Astrocyte (in vitro differentiated cells and primary cell): Measurements from ENCODE around the gene ZHX3. TPM values are rescaled to one million over a fixed set of nuclear protein-coding genes. Genes with fewer than 3 reads are reported as not detected.

Source experiments
- DNase-seq: peaks from one replicate; pipeline ENCODE4 v3.0.0-alpha.2; 2010; ENCODE audit warnings: low read depth
- FAIRE-seq: peaks from 2 replicates; lab custom pipeline; 2011; peaks lifted over from hg19 to GRCh38; lab: Jason Lieb, UNC
- H2AFZ ChIP-seq: 2 replicates; pipeline ENCODE4 v1.6.0; 2012; ENCODE audit warnings: low read depth, low read length, inconsistent platforms
- H3K27ac ChIP-seq: 2 replicates; pipeline ENCODE4 v1.5.1; 2011; ENCODE audit warnings: low read depth, low read length, inconsistent platforms
- H3K27me3 ChIP-seq: 2 replicates; pipeline ENCODE4 v1.6.0; 2011; ENCODE audit warnings: low read length, inconsistent platforms; ENCODE audit not compliant: insufficient read depth
- H3K36me3 ChIP-seq: 2 replicates; pipeline ENCODE4 v1.5.1; 2011; ENCODE audit warnings: low read length, inconsistent platforms; ENCODE audit not compliant: insufficient read depth
- H3K4me1 ChIP-seq: 2 replicates; pipeline ENCODE4 v1.5.1; 2011; ENCODE audit warnings: low read length, inconsistent platforms; ENCODE audit not compliant: insufficient read depth
- H3K4me2 ChIP-seq: 2 replicates; pipeline ENCODE4 v1.6.0; 2012; ENCODE audit warnings: low read length, inconsistent platforms
- H3K4me3 ChIP-seq: 2 replicates; pipeline ENCODE4 v1.5.1; 2011; ENCODE audit warnings: low read depth, mild to moderate bottlenecking, low read length, inconsistent platforms; ENCODE audit not compliant: insufficient read depth
- H3K79me2 ChIP-seq: 2 replicates; pipeline ENCODE4 v1.6.0; 2012; ENCODE audit warnings: mild to moderate bottlenecking, low read length, inconsistent platforms; ENCODE audit not compliant: insufficient read depth
- H3K9ac ChIP-seq: 2 replicates; pipeline ENCODE4 v1.6.0; 2012; ENCODE audit warnings: mild to moderate bottlenecking, low read length, inconsistent platforms
- H3K9me3 ChIP-seq: 2 replicates; pipeline ENCODE4 v1.5.1; 2012; ENCODE audit warnings: low read depth, mild to moderate bottlenecking, low read length, inconsistent platforms; ENCODE audit not compliant: insufficient read depth
- H4K20me1 ChIP-seq: 2 replicates; pipeline ENCODE4 v1.6.0; 2012; ENCODE audit warnings: low read length, inconsistent platforms; ENCODE audit not compliant: insufficient read depth
- H3K27ac Mint-ChIP-seq: one replicate; pipeline ENCODE4 v1.8.0; 2021; ENCODE audit warnings: mild to moderate bottlenecking, mixed read lengths; ENCODE audit not compliant: unreplicated experiment
- H3K27me3 Mint-ChIP-seq: one replicate; pipeline ENCODE4 v1.8.0; 2021; ENCODE audit warnings: low read depth, mixed read lengths; ENCODE audit not compliant: unreplicated experiment
- H3K36me3 Mint-ChIP-seq: one replicate; pipeline ENCODE4 v1.8.0; 2021; ENCODE audit warnings: low read depth, mixed read lengths; ENCODE audit not compliant: unreplicated experiment
- H3K4me1 Mint-ChIP-seq: one replicate; pipeline ENCODE4 v1.8.0; 2021; ENCODE audit warnings: low read depth, mixed read lengths; ENCODE audit not compliant: unreplicated experiment
- H3K4me3 Mint-ChIP-seq: one replicate; pipeline ENCODE4 v1.8.0; 2021; ENCODE audit warnings: mild to moderate bottlenecking, moderate library complexity, mixed read lengths; ENCODE audit not compliant: unreplicated experiment
- H3K9me3 Mint-ChIP-seq: one replicate; pipeline ENCODE4 v1.8.0; 2021; ENCODE audit warnings: mild to moderate bottlenecking, mixed read lengths; ENCODE audit not compliant: unreplicated experiment
- EZH2 ChIP-seq: IDR thresholded peaks from 2 replicates; pipeline ENCODE4 v1.6.1; 2012; ENCODE audit warnings: mild to moderate bottlenecking, low read length, inconsistent platforms; ENCODE audit not compliant: insufficient read depth
- total RNA-seq: library from RNA; stranded (reverse); gene quantifications from 2 replicates; pipeline ENCODE4 v1.2.1, GENCODE V29; 2021
- TF ChIP-seq, protein P1 (sequence below): IDR thresholded peaks from 2 replicates; pipeline ENCODE4 v1.5.1; 2011; ENCODE audit warnings: low read depth, mild to moderate bottlenecking, inconsistent platforms, low read length, moderate library complexity; ENCODE audit not compliant: insufficient read depth

The ZHX3 gene
- total RNA-seq, 1 donor from 2014 or later: 41.6 TPM

DNA sequence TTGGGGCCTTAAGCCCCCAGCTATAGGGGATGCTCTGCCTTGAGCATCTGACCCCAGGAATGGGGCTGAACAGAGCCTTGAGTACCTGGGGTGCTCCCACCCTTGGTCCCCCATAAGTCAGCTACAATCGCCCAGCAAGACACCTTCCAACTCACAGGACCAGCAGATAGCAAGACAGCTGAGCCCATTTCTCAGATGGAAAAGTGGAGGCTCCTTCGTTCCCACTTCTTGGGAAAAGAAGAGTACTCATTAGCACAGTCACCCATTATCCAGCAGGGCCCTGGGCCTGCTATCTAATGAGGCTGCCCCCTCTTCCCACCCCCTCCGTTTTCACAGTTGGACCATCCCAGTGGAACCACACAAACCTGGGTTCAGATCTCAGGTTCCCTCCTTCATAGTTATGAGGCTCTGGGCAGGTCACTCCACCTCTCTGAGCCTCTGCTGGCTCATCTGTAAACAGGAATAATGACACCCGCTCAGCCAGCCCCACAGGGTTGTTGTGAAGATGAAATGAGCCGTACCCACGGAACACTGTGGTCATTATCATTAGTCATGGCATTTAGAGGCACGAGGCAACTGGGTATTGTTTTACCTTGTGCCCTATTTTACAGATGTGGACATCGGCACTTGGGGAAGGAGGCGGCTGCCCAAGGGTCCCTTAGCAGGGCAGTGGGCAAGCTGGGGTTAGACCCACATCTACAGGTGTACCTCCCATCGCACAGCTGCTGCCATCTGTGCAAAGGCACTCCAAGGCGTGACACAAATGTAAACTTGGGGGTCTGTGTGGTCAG lies 27.6 kb upstream of the ZHX3 start:
- Mint-ChIP-seq H3K27ac (no peak overlapping the region), H3K36me3 (peaks cover 13% of the 10 kb centered on the region), H3K27me3 (no peaks in the 10 kb centered on the region), H3K4me3 (no peak overlapping the region), H3K4me1 (peaks cover 5% of the 10 kb centered on the region), H3K9me3 (no peaks in the 10 kb centered on the region)
- Histone ChIP-seq H3K27me3 (no peaks in the 10 kb centered on the region), H3K79me2 (no peaks in the 10 kb centered on the region), H3K9me3 (no peaks in the 10 kb centered on the region), H3K4me3 (no peak overlapping the region), H4K20me1 (no peaks in the 10 kb centered on the region), H2AFZ (no peak overlapping the region), H3K27ac (no peak overlapping the region), H3K4me2 (no peak overlapping the region), H3K36me3 (no peaks in the 10 kb centered on the region), H3K9ac (no peak overlapping the region), H3K4me1 (peaks cover 3% of the 10 kb centered on the region)
- DNase-seq (no peak), FAIRE-seq (no peak)
- no peak for TF ChIP-seq EZH2

DNA sequence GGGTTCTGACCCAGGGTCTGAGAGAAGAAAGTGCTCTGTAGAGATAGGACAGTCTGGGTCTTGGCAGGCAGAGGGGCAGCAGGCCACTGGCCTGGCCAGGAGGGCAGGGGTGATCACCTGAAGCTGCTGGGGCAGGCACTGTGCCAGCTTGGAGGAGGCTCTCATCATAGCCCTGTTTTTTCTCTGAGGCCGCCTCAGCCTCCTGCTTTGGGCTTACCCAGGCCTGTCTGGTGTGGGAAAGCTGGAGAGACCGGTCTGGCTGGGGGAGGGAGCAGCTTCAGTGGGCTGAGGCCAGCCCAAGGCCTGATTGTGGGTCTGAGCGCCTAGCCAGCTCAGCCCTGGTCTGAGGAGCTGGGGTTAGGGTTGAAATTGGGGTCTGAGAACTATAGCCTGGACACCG lies 26.9 kb upstream of the ZHX3 start:
- no peaks in the 10 kb centered on the region for H3K27me3 ChIP-seq
- H3K4me2 ChIP-seq: no peak overlapping the region
- Mint-ChIP-seq H3K9me3 (no peaks in the 10 kb centered on the region), H3K27me3 (no peaks in the 10 kb centered on the region), H3K4me3 (no peak overlapping the region), H3K4me1 (peaks cover 5% of the 10 kb centered on the region), H3K27ac (no peak overlapping the region), H3K36me3 (peaks cover 13% of the 10 kb centered on the region)
- TF ChIP-seq, protein P1, sequence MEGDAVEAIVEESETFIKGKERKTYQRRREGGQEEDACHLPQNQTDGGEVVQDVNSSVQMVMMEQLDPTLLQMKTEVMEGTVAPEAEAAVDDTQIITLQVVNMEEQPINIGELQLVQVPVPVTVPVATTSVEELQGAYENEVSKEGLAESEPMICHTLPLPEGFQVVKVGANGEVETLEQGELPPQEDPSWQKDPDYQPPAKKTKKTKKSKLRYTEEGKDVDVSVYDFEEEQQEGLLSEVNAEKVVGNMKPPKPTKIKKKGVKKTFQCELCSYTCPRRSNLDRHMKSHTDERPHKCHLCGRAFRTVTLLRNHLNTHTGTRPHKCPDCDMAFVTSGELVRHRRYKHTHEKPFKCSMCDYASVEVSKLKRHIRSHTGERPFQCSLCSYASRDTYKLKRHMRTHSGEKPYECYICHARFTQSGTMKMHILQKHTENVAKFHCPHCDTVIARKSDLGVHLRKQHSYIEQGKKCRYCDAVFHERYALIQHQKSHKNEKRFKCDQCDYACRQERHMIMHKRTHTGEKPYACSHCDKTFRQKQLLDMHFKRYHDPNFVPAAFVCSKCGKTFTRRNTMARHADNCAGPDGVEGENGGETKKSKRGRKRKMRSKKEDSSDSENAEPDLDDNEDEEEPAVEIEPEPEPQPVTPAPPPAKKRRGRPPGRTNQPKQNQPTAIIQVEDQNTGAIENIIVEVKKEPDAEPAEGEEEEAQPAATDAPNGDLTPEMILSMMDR: no peak
- no peak for TF ChIP-seq EZH2
- no peaks in the 10 kb centered on the region for H3K79me2 ChIP-seq
- H3K4me3 ChIP-seq: no peak overlapping the region
- DNase-seq (no peak), FAIRE-seq (no peak)
- no peaks in the 10 kb centered on the region for H3K36me3 ChIP-seq
- H3K9me3 ChIP-seq: no peaks in the 10 kb centered on the region
- H4K20me1 ChIP-seq: no peaks in the 10 kb centered on the region
- H3K9ac ChIP-seq: no peak overlapping the region
- H3K27ac ChIP-seq: no peak overlapping the region
- peaks cover 8% of the 10 kb centered on the region for H3K4me1 ChIP-seq
- no peak overlapping the region for H2AFZ ChIP-seq

DNA sequence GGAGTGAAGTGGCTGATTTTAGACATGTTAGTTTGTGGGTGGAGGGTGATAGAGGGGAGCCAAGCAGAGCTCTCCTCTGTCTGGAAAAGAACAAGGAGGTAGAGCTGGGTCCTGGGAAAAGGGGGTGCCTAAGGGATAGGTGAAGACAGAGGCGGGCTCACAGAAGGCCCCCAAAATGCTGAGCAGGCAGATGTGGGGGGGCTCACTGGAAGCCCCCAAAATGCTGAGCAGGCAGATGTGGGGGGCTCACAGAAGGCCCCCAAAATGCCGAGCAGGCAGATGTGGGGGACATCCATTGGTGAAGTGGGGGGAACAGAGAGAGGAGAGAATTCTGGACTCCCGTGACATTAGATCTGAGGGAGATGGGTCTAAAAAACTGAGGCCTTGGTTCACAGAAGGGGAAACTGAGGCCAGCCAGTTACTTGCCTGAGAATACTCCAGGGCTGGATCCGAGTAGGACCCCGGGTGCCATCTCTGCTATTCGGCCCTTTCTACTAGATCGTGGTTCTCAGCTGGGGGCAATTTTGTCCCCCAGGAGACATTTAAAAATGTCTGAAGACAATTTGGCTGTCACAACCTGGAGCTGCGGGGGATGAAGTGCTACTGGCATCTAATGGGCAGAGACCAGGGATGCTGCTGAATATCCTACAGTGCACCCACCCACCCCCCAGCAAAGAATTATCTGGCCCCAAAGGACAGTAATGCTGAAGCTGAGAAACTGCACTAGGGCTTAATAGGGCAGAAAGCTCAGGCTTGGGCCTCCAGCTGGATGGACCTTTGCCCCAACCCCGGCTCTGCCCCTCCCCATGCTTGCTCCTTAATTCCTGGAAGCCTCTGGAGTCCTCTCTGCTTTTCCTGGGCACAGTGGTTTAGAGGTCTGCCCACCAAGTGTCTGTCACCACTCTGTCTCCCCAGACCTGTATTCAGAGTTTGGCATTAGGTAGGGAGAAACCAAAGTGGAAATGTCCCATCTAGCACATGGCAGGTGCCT lies 25.2 kb upstream of the ZHX3 start:
- Mint-ChIP-seq H3K4me1 (peaks cover 5% of the 10 kb centered on the region), H3K27me3 (peaks cover 3% of the 10 kb centered on the region), H3K36me3 (peaks cover 12% of the 10 kb centered on the region), H3K4me3 (no peak overlapping the region), H3K9me3 (no peaks in the 10 kb centered on the region), H3K27ac (no peak overlapping the region)
- Histone ChIP-seq H3K9me3 (no peaks in the 10 kb centered on the region), H3K4me1 (peaks cover 8% of the 10 kb centered on the region), H4K20me1 (no peaks in the 10 kb centered on the region), H3K4me3 (no peak overlapping the region), H3K27me3 (no peaks in the 10 kb centered on the region), H3K9ac (no peak overlapping the region), H2AFZ (no peak overlapping the region), H3K4me2 (no peak overlapping the region), H3K36me3 (no peaks in the 10 kb centered on the region), H3K27ac (no peak overlapping the region), H3K79me2 (no peaks in the 10 kb centered on the region)
- DNase-seq (no peak), FAIRE-seq (no peak)
- TF ChIP-seq EZH2: no peak
- TF ChIP-seq, protein P1: no peak
